Spleen (tissue), 11 donors: ENCODE measurements around the gene ITCH. TPM values are rescaled to one million over a fixed set of nuclear protein-coding genes. Genes with fewer than 3 reads are reported as not detected.

Experiments used
- DNase-seq: peaks from one replicate; pipeline ENCODE4 v3.0.0-alpha.2; 2020
- H3K27ac ChIP-seq, 8 donors: fragments of 200-600 bp; sonication (generic) in 7 of 8; 1 replicate in 4 of 8; 2 replicates in 4 of 8; pipeline versions ENCODE4 v1.5.0 to v1.8.0; 2016 to 2021; ENCODE audit warnings: inconsistent platforms in 4 of 8, mild to moderate bottlenecking in 4 of 8, moderate library complexity in 1 of 8
- H3K27me3 ChIP-seq, 7 donors: fragments of 200-600 bp; sonication (generic) in 6 of 7; replicated peaks in 1 of 7; 1 replicate in 4 of 7; 2 replicates in 3 of 7; pipeline versions ENCODE4 v1.5.0 to v1.8.0; 2016 to 2021; ENCODE audit warnings: inconsistent platforms in 3 of 7, mild to moderate bottlenecking in 1 of 7
- H3K36me3 ChIP-seq, 6 donors: fragments of 200-600 bp; sonication (generic) in 5 of 6; 1 replicate in 4 of 6; 2 replicates in 2 of 6; pipeline versions ENCODE4 v1.5.0 to v1.8.0; 2016 to 2021; ENCODE audit warnings: inconsistent platforms in 2 of 6
- H3K4me1 ChIP-seq, 6 donors: fragments of 200-600 bp; sonication (generic) in 5 of 6; 1 replicate in 3 of 6; 2 replicates in 3 of 6; pipeline versions ENCODE4 v1.5.0 to v1.8.0; 2016 to 2021; ENCODE audit warnings: inconsistent platforms in 3 of 6
- H3K4me3 ChIP-seq, 8 donors: fragments of 200-600 bp; sonication (generic) in 7 of 8; 1 replicate in 4 of 8; 2 replicates in 4 of 8; pipeline versions ENCODE4 v1.5.0 to v1.8.0; 2016 to 2021; ENCODE audit warnings: inconsistent platforms in 4 of 8, mild to moderate bottlenecking in 4 of 8, moderate library complexity in 2 of 8
- H3K9me3 ChIP-seq, 8 donors: fragments of 200-600 bp; sonication (generic) in 7 of 8; 1 replicate in 4 of 8; 2 replicates in 4 of 8; pipeline versions ENCODE4 v1.5.0 to v1.8.0; 2016 to 2021; ENCODE audit warnings: inconsistent platforms in 4 of 8
- POLR2A ChIP-seq, 3 donors: fragments of 450-650 bp; IDR thresholded peaks; one replicate each; pipeline ENCODE4 v1.5.1; 2017; ENCODE audit warnings: antibody characterized with exemption in 3 of 3, mild to moderate bottlenecking in 1 of 3
- POLR2AphosphoS5 ChIP-seq, 3 donors: sonication (generic); formaldehyde crosslinking; IDR thresholded peaks; one replicate each; pipeline ENCODE4 v1.5.1; 2017; ENCODE audit warnings: antibody characterized with exemption in 3 of 3
- WGBS, 5 donors: extraction: QIAGEN DNeasy Blood & Tissue Kit in 3 of 5; methylation state at CpG; one replicate each; pipeline versions ENCODE4 v1.1.5 to v1.1.7; 2013 to 2018; 5-methylcytosine and 5-hydroxymethylcytosine counted together
- intact Hi-C: fragments of 100-400 bp; cut with DNase I; formaldehyde crosslinking; loops from one replicate; pipeline ENCODE4 v1.15.0; 2023; ENCODE audit warnings: low total_unique reads
- polyA plus RNA-seq, 3 donors: library from polyadenylated mRNA; stranded (reverse); fragments of 200-250 nt; gene quantifications; one replicate each; pipeline ENCODE4 v1.2.1, GENCODE V29; 2013
- total RNA-seq, 7 donors: library from RNA; depleted of rRNA in 3 of 7; stranded (reverse); fragments of >200 nt in 3 of 7; fragmentation: NEBNext Ultra II Directional in 4 of 7; extraction: Animal tissue kit (Norgen Biotek cat#: 25700) in 4 of 7; gene quantifications; one replicate each; pipeline versions ENCODE4 v1.1.0 to v1.2.1, GENCODE V29; 2016 to 2021
- TF ChIP-seq, protein P1 (sequence below), 11 experiments: fragments of 200-600 bp in 7 of 11; fragments of 450-650 bp in 4 of 11; sonication (generic) in 4 of 11; IDR thresholded peaks in 8 of 11; conservative IDR thresholded peaks in 3 of 11; 1 replicate in 7 of 11; 2 replicates in 4 of 11; pipeline versions ENCODE4 v1.4.0 to v1.8.0; 2016 to 2021; ENCODE audit warnings: antibody characterized with exemption in 11 of 11, inconsistent platforms in 4 of 11, mild to moderate bottlenecking in 1 of 11
- donor health status: healthy with polysubstance abuse.
- donor health status: DM: no; HTN: no; CAD: no; lungs with moderate emphysema.
- donor health status: DM: no; HTN: no; CAD: no.
- donor health status: Bipolar disorder and iron deficiency.
- donor health status: healthy.
- donor health status: DM: no; HTN: no; CAD: no.
- donor health status: DM: yes; HTN: yes; CAD: no.

The ITCH gene
- total and polyA plus RNA-seq, 10 donors = 6.9 to 72.7 (median 61.6) TPM

DNA sequence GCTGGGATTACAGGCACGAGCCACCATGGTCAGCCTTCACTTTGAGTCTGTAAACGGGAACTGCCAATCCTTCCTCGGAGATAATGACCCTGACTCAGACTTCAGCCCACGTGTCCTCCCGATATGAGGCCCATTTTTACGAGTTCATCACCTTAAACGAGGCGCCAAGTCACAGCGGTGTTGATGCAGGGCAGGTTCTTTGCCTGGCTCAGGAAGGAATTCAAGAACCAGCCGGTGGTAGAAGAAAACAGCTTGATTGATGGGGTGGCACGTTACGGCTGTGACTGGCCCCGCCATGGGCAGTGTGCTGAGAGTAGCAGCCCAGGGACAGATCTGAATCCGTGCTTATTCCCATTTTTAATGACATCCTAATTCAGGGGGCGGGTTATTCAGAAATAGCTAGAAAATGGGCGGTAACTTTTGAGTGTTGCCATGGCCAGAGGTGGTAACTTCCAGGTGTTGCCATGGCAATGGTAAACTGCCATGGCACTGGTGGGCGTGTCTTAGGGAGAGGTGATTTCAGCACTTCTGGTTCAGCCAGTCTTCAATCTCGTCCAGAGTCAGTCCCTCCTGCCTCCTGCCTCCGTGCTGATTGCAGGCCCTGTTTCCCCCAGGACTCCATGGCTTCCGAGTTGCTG, 186.3 kb downstream of the ITCH start:
- Histone ChIP-seq H3K9me3 (no peaks in the 10 kb centered on the region), H3K4me3 (no peak overlapping the region), H3K27ac (no peak overlapping the region), H3K36me3 (no peaks in the 10 kb centered on the region), H3K4me1 (peaks cover 0 to 6% (median 2%) of the 10 kb centered on the region in 6 donors), H3K27me3 (no peaks in the 10 kb centered on the region)
- DNase-seq = no peak
- 53 to 68% (median 61%) methylated on average over 19 to 20 of the region's 20 CpGs for WGBS, 5 donors
- TF ChIP-seq POLR2A (IDR thresholded peaks at IDR 0.05) (no peak), POLR2AphosphoS5 (IDR thresholded peaks at IDR 0.05) (no peak)
- TF ChIP-seq, protein P1, sequence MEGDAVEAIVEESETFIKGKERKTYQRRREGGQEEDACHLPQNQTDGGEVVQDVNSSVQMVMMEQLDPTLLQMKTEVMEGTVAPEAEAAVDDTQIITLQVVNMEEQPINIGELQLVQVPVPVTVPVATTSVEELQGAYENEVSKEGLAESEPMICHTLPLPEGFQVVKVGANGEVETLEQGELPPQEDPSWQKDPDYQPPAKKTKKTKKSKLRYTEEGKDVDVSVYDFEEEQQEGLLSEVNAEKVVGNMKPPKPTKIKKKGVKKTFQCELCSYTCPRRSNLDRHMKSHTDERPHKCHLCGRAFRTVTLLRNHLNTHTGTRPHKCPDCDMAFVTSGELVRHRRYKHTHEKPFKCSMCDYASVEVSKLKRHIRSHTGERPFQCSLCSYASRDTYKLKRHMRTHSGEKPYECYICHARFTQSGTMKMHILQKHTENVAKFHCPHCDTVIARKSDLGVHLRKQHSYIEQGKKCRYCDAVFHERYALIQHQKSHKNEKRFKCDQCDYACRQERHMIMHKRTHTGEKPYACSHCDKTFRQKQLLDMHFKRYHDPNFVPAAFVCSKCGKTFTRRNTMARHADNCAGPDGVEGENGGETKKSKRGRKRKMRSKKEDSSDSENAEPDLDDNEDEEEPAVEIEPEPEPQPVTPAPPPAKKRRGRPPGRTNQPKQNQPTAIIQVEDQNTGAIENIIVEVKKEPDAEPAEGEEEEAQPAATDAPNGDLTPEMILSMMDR (IDR thresholded peaks at IDR 0.05 in 8 of 11, conservative IDR thresholded peaks at IDR 0.05 in 3 of 11) = no peak
- intact Hi-C loops = no loop called here

DNA sequence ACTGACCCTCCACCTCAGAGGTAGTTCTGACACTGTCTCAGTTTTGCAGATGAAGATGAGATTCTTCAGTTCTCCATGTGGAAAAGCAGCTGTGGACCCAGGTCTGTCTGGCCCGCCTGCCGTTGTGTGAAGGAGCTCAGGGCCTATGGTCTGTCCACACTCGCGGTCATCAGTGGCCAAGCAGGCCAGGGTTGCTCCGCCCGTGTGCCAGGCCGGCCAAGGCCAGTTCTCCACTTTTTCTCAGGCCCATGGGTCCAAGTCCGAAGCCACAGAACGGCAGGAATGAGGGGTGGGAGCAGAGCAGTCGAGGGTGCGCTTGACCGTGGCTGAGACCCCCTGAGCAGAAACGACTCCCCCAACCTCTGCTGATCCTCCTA, 186.8 kb downstream of the ITCH start:
- 86 to 96% (median 92%) methylated on average over 10 to 13 of the region's 13 CpGs for WGBS, 5 donors
- Histone ChIP-seq H3K27me3 (no peaks in the 10 kb centered on the region), H3K4me3 (no peak overlapping the region), H3K9me3 (no peaks in the 10 kb centered on the region), H3K4me1 (peaks cover 0 to under 1% (median 0%) of the 10 kb centered on the region in 6 donors), H3K36me3 (no peaks in the 10 kb centered on the region), H3K27ac (no peak overlapping the region)
- no peak for DNase-seq
- intact Hi-C loops = no loop called here
- TF ChIP-seq POLR2AphosphoS5 (IDR thresholded peaks at IDR 0.05) = no peak

DNA sequence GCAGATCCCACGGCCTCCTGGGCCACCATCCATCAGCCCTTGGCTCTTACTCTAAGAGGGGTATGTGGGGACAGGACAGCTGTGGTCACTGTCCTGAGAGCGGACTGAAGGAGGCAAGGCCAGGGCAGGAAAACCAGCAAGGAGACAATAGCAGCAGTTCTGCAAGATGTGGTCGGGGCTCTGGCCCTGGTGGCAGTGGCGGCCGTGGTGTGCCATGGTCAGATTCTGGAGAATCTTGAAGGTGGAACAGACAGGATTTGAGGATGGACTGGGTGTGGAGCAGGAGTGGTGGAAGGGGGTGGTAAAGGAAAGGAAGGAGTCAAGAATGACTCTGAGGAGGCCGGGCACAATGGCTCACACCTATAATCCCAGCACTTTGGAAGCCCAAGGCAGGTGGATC, 189.5 kb downstream of the ITCH start:
- no peak for DNase-seq
- Histone ChIP-seq H3K4me1 (peaks cover under 1 to 6% (median 3%) of the 10 kb centered on the region in 6 donors), H3K27ac (no peak overlapping the region), H3K4me3 (no peak overlapping the region), H3K9me3 (no peaks in the 10 kb centered on the region), H3K36me3 (no peaks in the 10 kb centered on the region), H3K27me3 (no peaks in the 10 kb centered on the region)
- TF ChIP-seq POLR2A (IDR thresholded peaks at IDR 0.05) (no peak), POLR2AphosphoS5 (IDR thresholded peaks at IDR 0.05) (no peak)
- TF ChIP-seq, protein P1 (IDR thresholded peaks at IDR 0.05 in 8 of 11, conservative IDR thresholded peaks at IDR 0.05 in 3 of 11) = no peak
- intact Hi-C loops = no loop called here
- WGBS, 5 donors = 84 to 94% (median 94%) methylated on average over 6 of the region's 6 CpGs

DNA sequence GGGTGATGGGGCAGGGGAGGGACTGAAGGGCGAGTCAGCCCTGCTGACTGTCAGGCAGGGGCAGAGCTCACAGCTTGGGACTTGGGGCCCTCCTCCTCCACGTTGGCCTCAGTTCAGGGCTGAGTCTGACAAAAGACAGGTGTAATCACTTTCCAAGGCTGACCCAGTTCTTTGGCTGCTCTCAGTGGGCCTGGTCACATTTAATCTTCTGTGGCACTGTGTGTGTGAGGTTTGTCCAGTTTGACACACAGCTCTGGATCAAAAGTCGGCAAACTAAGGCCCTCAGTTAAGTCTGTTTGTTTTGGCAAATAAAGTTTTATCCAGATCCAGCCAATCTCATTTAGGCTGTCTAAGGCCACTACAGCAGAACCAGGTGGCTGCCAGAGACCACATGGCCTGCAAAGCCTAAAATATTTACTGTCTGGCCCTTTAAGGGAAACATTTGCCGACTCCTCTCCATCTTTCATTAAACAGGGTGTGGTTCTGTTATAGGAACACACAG, 190.3 kb downstream of the ITCH start:
- WGBS, 5 donors = 66 to 95% (median 79%) methylated on average over 4 of the region's 4 CpGs
- intact Hi-C loops = no loop called here
- peaks cover 5 to 15% (median 9%) of the 10 kb centered on the region in 6 donors for H3K4me1 ChIP-seq
- H3K36me3 ChIP-seq = no peaks in the 10 kb centered on the region
- no peak for DNase-seq
- TF ChIP-seq POLR2A (IDR thresholded peaks at IDR 0.05) (no peak), POLR2AphosphoS5 (IDR thresholded peaks at IDR 0.05) (no peak)
- TF ChIP-seq, protein P1 (IDR thresholded peaks at IDR 0.05 in 8 of 11, conservative IDR thresholded peaks at IDR 0.05 in 3 of 11) = no peak
- H3K27me3 ChIP-seq = no peaks in the 10 kb centered on the region
- no peak overlapping the region for H3K27ac ChIP-seq
- H3K9me3 ChIP-seq = no peaks in the 10 kb centered on the region
- H3K4me3 ChIP-seq = no peak overlapping the region
